DND-41 (cell line): Measurements from ENCODE around the gene RASSF8.

ENCODE experiments used
- CTCF ChIP-seq: IDR thresholded peaks from 2 replicates; pipeline ENCODE4 v1.5.1; 2012; ENCODE audit warnings: borderline replicate concordance, low read length, moderate library complexity, mild to moderate bottlenecking; ENCODE audit not compliant: poor library complexity, severe bottlenecking; ENCODE audit errors: extremely low read depth
- EZH2 ChIP-seq: IDR thresholded peaks from 3 replicates; pipeline ENCODE4 v1.6.1; 2012; ENCODE audit warnings: borderline replicate concordance, low read depth, mild to moderate bottlenecking, moderate library complexity, low read length, inconsistent platforms; ENCODE audit not compliant: severe bottlenecking

- TF ChIP-seq CTCF (no peak), EZH2 (no peak)
These were observed 87.7 kb downstream of the RASSF8 start for GRCh38 chr12:26046203-26046602.
